ENCODE data around the gene HS3ST3B1. TPM values are rescaled to one million over a fixed set of nuclear protein-coding genes. Genes with fewer than 3 reads are reported as not detected.

HS3ST3B1 gene
- total RNA-seq, 1 donor = 9.1 TPM

GRCh38 chr17:14329900-14330491 is 29.1 kb downstream of the HS3ST3B1 start:
- no peak overlapping the region for H3K4me3 ChIP-seq (ENCODE audit: low read depth, low read length)
- DNase-seq (ENCODE audit: low read depth) = no peak
- no peak for TF ChIP-seq CTCF (IDR thresholded peaks at IDR 0.05; ENCODE audit: insufficient read depth, low read length)

- no peak for DNase-seq (ENCODE audit: low read depth)
- no peak overlapping the region for H3K4me3 ChIP-seq (ENCODE audit: low read depth, low read length)
- TF ChIP-seq CTCF (IDR thresholded peaks at IDR 0.05; ENCODE audit: insufficient read depth, low read length) = no peak
These were observed 29.6 kb downstream of the HS3ST3B1 start for GRCh38 chr17:14330492-14330962.

GRCh38 chr17:14331225-14331981 is 30.5 kb downstream of the HS3ST3B1 start:
- DNase-seq (ENCODE audit: low read depth) = no peak
- no peak overlapping the region for H3K4me3 ChIP-seq (ENCODE audit: low read depth, low read length)
- TF ChIP-seq CTCF (IDR thresholded peaks at IDR 0.05; ENCODE audit: insufficient read depth, low read length) = no peak

DNA sequence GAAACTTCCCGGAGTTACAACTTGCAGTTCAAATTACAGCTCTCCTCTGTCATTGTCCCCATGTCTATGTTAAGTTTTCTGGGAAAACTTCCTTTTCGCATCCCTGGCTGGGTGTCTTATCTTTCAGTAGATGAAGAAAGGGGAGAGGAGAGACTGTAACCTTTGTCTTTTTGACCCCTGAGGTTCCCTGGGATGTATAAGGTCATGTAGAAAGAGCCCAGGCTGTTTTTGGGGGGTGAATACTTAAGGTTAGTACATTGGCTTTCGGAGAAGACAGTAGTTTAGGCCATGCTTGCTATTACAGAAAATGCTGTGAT is 31.1 kb downstream of the HS3ST3B1 start:
- DNase-seq (ENCODE audit: low read depth) = no peak
- TF ChIP-seq CTCF (IDR thresholded peaks at IDR 0.05; ENCODE audit: insufficient read depth, low read length) = no peak

DNA sequence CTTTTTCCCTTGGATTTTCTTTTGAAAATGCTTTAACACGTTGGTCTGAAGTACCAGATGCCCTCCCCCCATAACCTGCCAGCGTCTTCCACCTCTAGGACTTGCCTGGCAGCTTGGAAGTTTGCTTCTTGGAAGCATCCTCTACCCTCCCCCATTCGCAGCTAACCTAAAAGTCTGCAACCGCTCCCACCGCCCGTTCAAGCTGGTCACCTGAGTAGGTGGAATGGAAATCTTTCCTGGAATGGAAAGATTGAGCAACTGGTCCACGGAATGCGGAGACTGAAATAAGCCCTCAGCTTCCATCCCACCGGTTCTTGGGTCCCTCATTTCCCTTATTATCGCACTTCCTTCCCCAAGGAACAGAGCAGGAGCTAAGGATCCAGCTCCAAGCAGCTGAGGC is 31.4 kb downstream of the HS3ST3B1 start:
- no peak for DNase-seq (ENCODE audit: low read depth)
- H3K4me3 ChIP-seq (ENCODE audit: low read depth, low read length) = no peak overlapping the region
- no peak for TF ChIP-seq CTCF (IDR thresholded peaks at IDR 0.05; ENCODE audit: insufficient read depth, low read length)

More for the DNA sequence above, 31.1 kb downstream of the HS3ST3B1 start:
- H3K4me3 ChIP-seq (ENCODE audit: low read depth, low read length) = no peak overlapping the region

DNA sequence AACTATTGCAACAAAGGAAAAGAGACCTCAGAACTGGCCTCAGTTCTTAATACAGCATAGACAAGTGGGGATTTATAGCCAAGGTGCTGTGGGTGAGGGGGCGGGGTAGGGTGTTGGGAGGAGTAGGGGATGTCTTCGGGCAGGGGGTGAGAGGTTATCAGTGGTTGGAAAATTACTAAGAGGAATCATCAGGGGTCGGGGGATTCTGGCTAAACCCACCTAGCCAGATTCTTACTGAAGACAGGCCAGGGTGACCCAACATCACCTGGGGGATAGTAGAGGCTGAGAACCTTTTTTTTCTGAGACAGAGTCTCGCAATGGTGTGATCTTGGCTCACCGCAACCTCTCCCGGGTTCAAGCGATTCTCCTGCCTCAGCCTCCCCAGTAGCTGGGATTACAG is 32.6 kb downstream of the HS3ST3B1 start:
- DNase-seq (ENCODE audit: low read depth) = no peak
- TF ChIP-seq CTCF (IDR thresholded peaks at IDR 0.05; ENCODE audit: insufficient read depth, low read length) = no peak
- H3K4me3 ChIP-seq (ENCODE audit: low read depth, low read length) = no peak overlapping the region
